Tongue (tissue), 2 donors: ENCODE measurements around the gene ZNF281. TPM values are rescaled to one million over a fixed set of nuclear protein-coding genes. Genes with fewer than 3 reads are reported as not detected.
"Not testable (repeated sequence)": the region's sequence is repeated elsewhere in the genome, so short reads cannot be mapped to it uniquely, and the experiment has no call there.

Source experiments
- DNase-seq: peaks from one replicate; pipeline ENCODE4 v3.0.0-alpha.2; 2015
- total RNA-seq: library from RNA; depleted of rRNA; stranded (reverse); fragments of >200 nt; gene quantifications from one replicate; pipeline ENCODE4 v1.2.3, GENCODE V29; 2014

ZNF281 gene
- total RNA-seq, 1 donor from 2014 or later, result 13.5 TPM

GRCh38 chr1:200429221-200429751 is 19.4 kb upstream of the ZNF281 start:
- no peak for DNase-seq

- DNase-seq, result no peak
Observed at GRCh38 chr1:200428482-200429205, 18.8 kb upstream of the ZNF281 start.

GRCh38 chr1:200427744-200428143 is 17.9 kb upstream of the ZNF281 start:
- no peak for DNase-seq

GRCh38 chr1:200426196-200426595 is 16.4 kb upstream of the ZNF281 start:
- DNase-seq, result no peak

GRCh38 chr1:200423235-200423634 is 13.4 kb upstream of the ZNF281 start:
- DNase-seq, result no peak

GRCh38 chr1:200422211-200422610 is 12.4 kb upstream of the ZNF281 start:
- DNase-seq, result no peak

GRCh38 chr1:200415789-200416593 is 6.2 kb upstream of the ZNF281 start:
- DNase-seq, result peak; percentile 77

GRCh38 chr1:200415227-200415626 is 5.4 kb upstream of the ZNF281 start:
- DNase-seq, result no peak

- DNase-seq, result no peak
Observed at GRCh38 chr1:200414657-200415056, 4.8 kb upstream of the ZNF281 start.

- not testable (repeated sequence) for DNase-seq
Observed at GRCh38 chr1:200413766-200414165, 3.9 kb upstream of the ZNF281 start.

GRCh38 chr1:200411406-200412257 is 1.8 kb upstream of the ZNF281 start:
- DNase-seq, result no peak

GRCh38 chr1:200410566-200410878 is 686 bp upstream of the ZNF281 start:
- peak; percentile 35 for DNase-seq

- peak; percentile 21 for DNase-seq
Observed at GRCh38 chr1:200409203-200409760, 554 bp downstream of the ZNF281 start.

- no peak for DNase-seq
Observed at GRCh38 chr1:200406161-200406797, 3.6 kb downstream of the ZNF281 start.

- DNase-seq, result no peak
Observed at GRCh38 chr1:200405264-200405663, 4.6 kb downstream of the ZNF281 start.

GRCh38 chr1:200401708-200402107 is 8.1 kb downstream of the ZNF281 start:
- DNase-seq, result no peak

- no peak for DNase-seq
Observed at GRCh38 chr1:200401263-200401662, 8.6 kb downstream of the ZNF281 start.

- DNase-seq, result no peak
Observed at GRCh38 chr1:200400556-200400955, 9.3 kb downstream of the ZNF281 start.

GRCh38 chr1:200399860-200400259 is 10.0 kb downstream of the ZNF281 start:
- no peak for DNase-seq

GRCh38 chr1:200398373-200398772 is 11.5 kb downstream of the ZNF281 start:
- DNase-seq, result no peak

- DNase-seq, result no peak
Observed at GRCh38 chr1:200392625-200393185, 17.1 kb downstream of the ZNF281 start.
